ENCODE results near the gene IMMP1L. TPM values are rescaled to one million over a fixed set of nuclear protein-coding genes. Genes with fewer than 3 reads are reported as not detected.
A peak's percentile ranks its signal among the peaks of the same experiment; 100 is the strongest.

Gene IMMP1L
- total and polyA plus RNA-seq, 2 of the 8 experiments (the other 6 are each of a cell fraction or from before 2014, with no cell fraction given): 27.4 to 47.7 TPM

GRCh38 chr11:31422703-31423102, 86.7 kb downstream of the IMMP1L start:
- Histone ChIP-seq H2AFZ (ENCODE audit: low read length) (no peak overlapping the region), H3K18ac (ENCODE audit: extremely low read depth, low read length) (no peak overlapping the region), H2BK15ac (ENCODE audit: low read length) (no peak overlapping the region), H4K5ac (ENCODE audit: insufficient read length, low read depth, low read length) (no peak overlapping the region), H2BK20ac (ENCODE audit: low read length) (no peak overlapping the region), H2AK5ac (ENCODE audit: low read depth, low read length) (no peak overlapping the region), H3K4ac (replicated peaks; ENCODE audit: insufficient read length, low read depth, low read length) (no peak overlapping the region), H3K23ac (ENCODE audit: insufficient read length) (no peak overlapping the region), H3K23me2 (ENCODE audit: low read depth, low read length) (no peaks in the 10 kb centered on the region), H3K27ac (ENCODE audit: low read depth, low read length) (no peak overlapping the region), H3K9ac (replicated peaks in 1 of 4; ENCODE audit: extremely low read depth in 1 of 4, low read depth in 3 of 4, low read length in 3 of 4) (no peak overlapping the region), H2BK5ac (ENCODE audit: low read depth, low read length) (no peak overlapping the region), H3K79me2 (ENCODE audit: control insufficient read depth in 1 of 2, insufficient read depth in 2 of 2, low read length in 2 of 2) (no peaks in the 10 kb centered on the region), H3K56ac (replicated peaks; ENCODE audit: insufficient read length, low read depth, low read length) (no peak overlapping the region), H2BK12ac (ENCODE audit: low read depth, low read length) (no peak overlapping the region), H4K91ac (replicated peaks; ENCODE audit: insufficient read length, low read length) (no peak overlapping the region), H3K14ac (ENCODE audit: insufficient read length) (no peak overlapping the region), H3K4me3 (ENCODE audit: extremely low read depth in 1 of 4, insufficient read depth in 2 of 4, low read depth in 3 of 4, low read length in 4 of 4) (peak overlapping the region in 1 of 4 experiments; percentile 11; a peak in 1 of 8 replicates), H4K8ac (ENCODE audit: extremely low read depth, insufficient read depth, low read length) (no peak overlapping the region), H4K20me1 (replicated peaks in 1 of 2; ENCODE audit: control insufficient read depth in 1 of 2, insufficient read depth in 2 of 2, low read length in 2 of 2) (no peaks in the 10 kb centered on the region), H2BK120ac (replicated peaks; ENCODE audit: low read depth, low read length) (no peak overlapping the region), H3K4me1 (replicated peaks in 1 of 4; ENCODE audit: control insufficient read depth in 3 of 4, insufficient read depth in 4 of 4, low read length in 3 of 4) (peaks cover 0 to 27% (median 11%) of the 10 kb centered on the region in 4 experiments; a peak in 3 of 7 replicates), H3K9me3 (ENCODE audit: insufficient read depth in 2 of 2, low read depth in 1 of 2, low read length in 1 of 2) (no peaks in the 10 kb centered on the region), H3K27me3 (replicated peaks in 1 of 4; ENCODE audit: control insufficient read depth in 3 of 4, extremely low read depth in 1 of 4, insufficient read depth in 3 of 4, low read length in 3 of 4) (peaks cover 0 to 1% (median 0%) of the 10 kb centered on the region in 4 experiments; a peak in 1 of 7 replicates), H3K79me1 (ENCODE audit: low read depth, low read length) (no peaks in the 10 kb centered on the region), H3K36me3 (ENCODE audit: control insufficient read depth in 2 of 4, insufficient read depth in 4 of 4, low read length in 3 of 4) (no peaks in the 10 kb centered on the region), H3K4me2 (ENCODE audit: insufficient read depth in 1 of 2, low read depth in 2 of 2, low read length in 2 of 2) (0 out of 4 replicates have a peak overlapping the region, but pooled peaks of 1 of the 2 experiments have one; percentile 22)
- DNase-seq (ENCODE audit: low read depth in 1 of 2, low spot score in 2 of 2): no peak
- peak; percentile 18 to 20; a peak in 2 of 4 replicates for TF ChIP-seq RAD21 (IDR thresholded peaks at IDR 0.05 in 1 of 2, conservative IDR thresholded peaks at IDR 0.05 in 1 of 2; ENCODE audit: low read depth in 2 of 2, low read length in 2 of 2)
- TF ChIP-seq POU5F1 (IDR thresholded peaks at IDR 0.05; ENCODE audit: low read depth, low read length): no peak
- no peak for TF ChIP-seq SIRT6 (IDR thresholded peaks at IDR 0.05; ENCODE audit: low read length)
- POLR2A ChIA-PET (ENCODE audit: partially characterized antibody): interaction anchor here (0.9 kb wide), 1 partner anchor 21 kb away, joined by 3 read pairs; no protein-coding TSS in a partner anchor
- WGBS, 2 experiments (ENCODE audit: extremely low coverage in 1 of 2, insufficient coverage in 1 of 2, insufficient read length in 1 of 2, insufficient replicate concordance in 2 of 2, low coverage in 1 of 2, low lambda C conversion rate in 2 of 2, missing lambda C conversion rate in 1 of 2): 37% methylated on average over 1 of the region's 1 CpG; no CpG with 5 or more reads in 1 of the 2 experiments
- CTCF ChIA-PET (ENCODE audit: partially characterized antibody): no interaction called here
- peak; percentile 24 for FAIRE-seq

Measured in H1 (cell line).